GM18873 (cell line): ENCODE measurements around the gene SYCP2.

Source experiments
- ATAC-seq: cut with Tn5 transposase; IDR thresholded peaks from one replicate; pipeline ENCODE4 v1.9.1; 2021; ENCODE audit warnings: mild to moderate bottlenecking, moderate library complexity, moderate number of reproducible peaks; ENCODE audit not compliant: unreplicated experiment, low FRiP score

Gene SYCP2

DNA sequence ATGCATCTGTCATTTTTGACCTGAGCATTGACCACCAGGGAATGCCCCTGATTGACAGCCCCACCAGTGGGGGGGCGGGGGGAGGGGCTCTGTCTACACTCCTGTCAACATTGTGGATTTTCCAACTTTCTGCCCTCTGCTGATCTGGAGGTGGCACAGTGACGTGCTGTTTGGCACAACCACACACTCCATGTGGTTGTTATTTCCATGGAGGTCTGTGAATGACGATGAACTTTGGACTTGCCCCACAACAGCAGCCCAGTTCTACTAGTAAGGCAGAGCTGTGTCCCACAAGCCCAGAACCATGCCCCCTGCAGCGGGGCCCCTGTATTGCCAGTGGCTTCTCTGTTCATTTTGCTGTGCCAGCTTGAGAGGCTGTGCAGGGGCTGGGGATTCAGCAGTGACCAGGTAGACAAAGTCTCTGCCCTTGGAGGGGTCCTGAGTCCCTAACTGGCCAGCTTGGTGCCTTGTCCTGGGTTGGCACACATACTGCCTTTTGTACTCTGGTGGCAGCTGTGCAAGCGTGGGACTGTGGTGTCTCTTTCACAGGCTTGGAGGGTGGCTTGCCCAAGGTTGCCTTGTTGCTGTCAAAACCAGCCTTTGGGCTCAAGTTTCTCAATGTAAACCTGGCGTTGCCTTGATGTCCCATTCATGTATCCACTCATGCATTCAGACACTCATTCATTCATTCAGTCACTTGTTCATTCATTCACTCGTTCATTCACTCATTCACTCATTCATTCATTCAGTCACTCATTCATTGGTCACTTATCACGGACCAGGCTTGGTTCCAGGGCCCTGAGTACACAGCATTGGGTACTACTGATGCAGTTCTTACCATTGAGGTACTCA, 108.5 kb downstream of the SYCP2 start:
- no peak for ATAC-seq

GRCh38 chr20:59823491-59824259, 109.8 kb downstream of the SYCP2 start:
- ATAC-seq: no peak

DNA sequence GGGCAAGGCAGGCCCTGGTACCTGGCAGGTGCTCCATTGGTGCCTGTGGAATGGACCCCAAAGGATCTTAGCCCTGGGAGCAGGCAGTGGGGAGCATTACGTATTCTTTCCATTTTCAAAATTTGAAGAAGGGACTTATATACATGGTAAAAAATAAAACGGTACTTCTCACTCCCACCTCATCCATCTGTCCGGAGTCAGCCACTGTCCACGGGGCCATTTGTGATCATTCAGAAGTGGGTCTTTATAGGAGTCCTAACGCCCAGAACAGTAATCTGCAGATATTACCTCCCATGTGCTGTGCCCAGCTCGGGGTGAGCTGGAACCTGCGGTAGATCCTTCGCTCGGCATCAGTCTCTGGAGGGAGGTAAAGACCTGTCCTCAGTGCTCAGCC, 110.4 kb downstream of the SYCP2 start:
- ATAC-seq: no peak

DNA sequence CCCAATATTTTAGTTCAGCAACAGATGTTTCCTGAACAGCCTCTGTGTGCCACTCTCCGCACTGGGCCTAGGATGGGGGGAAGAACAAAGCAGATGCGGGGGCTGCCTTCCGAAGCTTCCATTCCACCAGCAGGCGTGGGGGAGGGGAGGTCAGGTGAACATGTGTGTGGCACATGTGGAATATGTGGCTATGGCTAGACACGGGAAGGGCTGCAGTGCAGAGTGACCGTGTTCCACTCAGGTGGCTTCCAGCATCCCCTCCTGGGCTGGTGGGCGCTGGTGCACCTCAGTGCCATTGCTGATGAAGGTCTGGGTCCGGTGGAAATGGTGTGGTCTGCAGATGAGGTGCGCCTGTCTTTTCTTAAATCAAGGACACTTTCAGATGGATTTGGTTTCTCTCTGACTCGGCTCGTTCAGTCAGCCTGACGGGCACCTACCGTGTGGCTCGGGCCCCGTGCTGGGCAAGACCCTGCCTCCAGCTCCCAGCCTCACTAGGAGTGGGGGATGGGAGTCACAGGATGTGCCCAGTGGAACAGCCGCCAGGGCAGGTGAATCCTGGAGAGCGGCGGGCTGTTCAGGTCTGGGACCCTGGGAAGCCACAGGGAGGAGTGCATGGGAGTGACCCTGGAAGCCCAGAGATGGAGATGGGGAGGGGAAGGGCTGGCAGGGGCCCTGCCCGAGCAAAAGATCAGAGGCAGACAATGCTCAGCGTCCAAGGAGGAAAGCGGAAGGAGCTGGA, 111.0 kb downstream of the SYCP2 start:
- no peak for ATAC-seq

- no peak for ATAC-seq
Measured at GRCh38 chr20:59821788-59822187, 111.6 kb downstream of the SYCP2 start.

GRCh38 chr20:59821201-59821600, 112.2 kb downstream of the SYCP2 start:
- ATAC-seq: no peak

GRCh38 chr20:59820204-59821041, 113.0 kb downstream of the SYCP2 start:
- ATAC-seq: no peak

DNA sequence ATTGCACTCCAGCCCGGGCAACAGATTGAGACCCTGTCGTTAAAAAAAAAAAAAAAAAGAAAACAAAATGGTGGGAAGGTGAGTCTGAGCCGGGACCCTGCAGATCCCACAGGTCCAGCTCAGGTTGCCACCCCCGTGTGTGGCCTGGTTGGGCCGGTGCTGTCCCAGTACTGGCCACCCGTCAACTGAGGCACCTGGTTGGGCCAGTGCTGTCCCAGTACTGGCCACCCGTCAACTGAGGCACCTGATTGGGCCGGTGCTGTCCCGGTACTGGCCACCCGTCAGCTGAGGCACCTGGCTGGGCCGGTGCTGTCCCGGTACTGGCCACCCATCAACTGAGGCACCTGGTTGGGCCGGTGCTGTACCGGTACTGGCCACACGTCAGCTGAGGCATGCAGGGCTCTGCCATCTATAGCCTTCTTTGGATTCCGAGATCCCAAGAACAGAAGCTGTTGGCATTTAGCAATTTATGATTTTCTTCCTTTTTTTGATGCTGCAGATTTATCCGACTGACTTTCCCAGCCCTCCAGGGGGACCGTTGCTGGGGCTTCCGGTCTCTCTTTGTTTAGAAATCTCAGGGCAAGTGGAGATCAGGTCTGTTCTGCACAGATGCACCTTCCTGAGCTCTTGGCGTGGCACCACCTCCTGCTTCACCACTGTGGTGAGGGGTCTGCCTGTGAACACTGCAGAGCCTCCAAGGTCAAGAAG, 113.8 kb downstream of the SYCP2 start:
- ATAC-seq: no peak

- no peak for ATAC-seq
Measured at GRCh38 chr20:59818911-59819310, 114.5 kb downstream of the SYCP2 start.

- ATAC-seq: no peak
Measured at GRCh38 chr20:59817846-59818615, 115.4 kb downstream of the SYCP2 start.

DNA sequence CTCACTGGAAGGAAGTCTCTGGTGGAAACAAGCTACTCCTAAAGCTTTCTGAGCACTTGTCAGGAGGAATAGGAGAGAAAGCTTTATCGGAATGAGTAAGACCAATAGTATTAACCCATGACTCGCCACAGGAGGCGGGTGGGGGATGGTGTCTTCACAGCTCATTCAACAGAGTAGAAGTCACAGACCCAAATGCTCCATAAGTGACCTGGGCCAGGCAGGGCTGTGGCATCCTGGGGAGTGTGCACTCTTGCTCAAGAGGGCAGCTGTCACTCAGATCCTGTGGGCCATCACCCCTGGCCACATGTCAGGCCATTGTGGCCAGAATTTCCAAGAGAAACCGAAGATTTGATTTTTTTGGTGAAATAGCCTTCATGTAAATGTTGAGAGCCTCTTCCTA, 116.0 kb downstream of the SYCP2 start:
- no peak for ATAC-seq

DNA sequence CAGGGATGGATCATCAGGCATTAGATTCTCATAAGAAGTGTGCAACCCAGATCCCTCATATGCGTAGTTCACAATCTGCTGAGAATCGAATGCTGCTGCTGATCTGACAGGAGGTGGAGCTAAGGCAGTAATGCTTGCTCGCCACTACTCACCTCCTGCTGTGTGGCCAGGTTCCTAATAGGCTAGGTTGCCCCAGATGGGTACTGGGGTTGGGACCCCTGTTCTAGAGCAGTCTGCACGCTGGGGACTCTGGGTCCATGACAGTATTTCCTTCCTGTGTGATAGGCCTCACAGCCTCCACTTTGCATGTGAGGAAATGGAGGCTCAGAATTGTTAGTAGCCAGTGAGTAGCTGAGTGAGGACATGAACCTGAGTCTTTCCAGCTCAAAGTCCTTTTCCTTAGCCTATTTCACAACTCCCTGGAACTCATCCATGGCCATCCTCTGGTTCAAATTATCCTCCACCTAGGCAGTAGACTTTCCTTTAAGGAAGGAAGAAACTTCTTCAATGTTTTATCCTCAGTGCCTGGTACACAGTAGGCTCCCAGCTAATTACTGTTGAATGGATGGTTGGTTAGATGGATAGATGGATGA, 117.2 kb downstream of the SYCP2 start:
- no peak for ATAC-seq

GRCh38 chr20:59814840-59815340, 118.5 kb downstream of the SYCP2 start:
- no peak for ATAC-seq

DNA sequence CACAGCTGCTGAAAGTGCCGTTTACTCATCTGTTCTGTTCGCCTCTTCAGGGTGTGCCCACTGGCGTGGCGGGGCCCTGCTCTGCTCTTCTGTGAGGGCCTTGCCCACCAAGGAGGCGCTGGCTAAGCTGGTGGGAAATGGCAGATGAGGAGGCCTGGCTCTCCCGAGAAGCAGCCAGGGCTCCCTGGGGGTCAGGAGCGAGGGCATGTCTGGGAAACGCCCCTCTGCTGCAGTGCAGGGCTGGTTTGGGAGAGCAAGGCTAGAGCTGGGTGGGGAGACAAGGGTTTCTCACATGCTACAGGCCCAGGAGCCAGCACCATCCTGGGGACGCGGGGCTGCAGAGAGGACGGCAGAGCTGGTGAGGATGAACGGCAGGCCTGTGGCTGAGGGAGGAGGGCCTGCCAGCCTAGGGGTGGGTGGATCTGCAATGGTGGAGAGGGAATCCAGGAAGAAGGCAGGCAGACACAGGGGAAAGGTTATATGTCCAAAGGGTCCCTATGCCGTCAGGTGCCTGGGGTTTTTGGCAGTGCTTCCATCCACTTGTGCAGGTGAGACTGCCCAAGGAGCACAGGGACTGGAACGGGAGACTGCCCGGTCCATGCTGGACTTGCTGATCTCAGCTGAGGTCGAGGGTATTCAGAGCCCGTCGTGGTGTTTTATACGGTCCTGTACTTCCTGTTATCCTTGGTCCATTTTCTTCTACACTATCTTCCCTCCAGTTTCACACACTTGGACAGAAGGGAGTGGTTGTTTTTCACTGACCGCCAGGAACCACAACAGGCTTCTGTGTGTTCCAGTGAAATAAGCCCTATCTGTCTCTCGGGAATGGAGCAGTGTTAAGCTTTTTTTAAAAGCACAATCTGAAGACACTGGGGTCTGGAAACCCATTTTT, 119.2 kb downstream of the SYCP2 start:
- no peak for ATAC-seq
